Progenitor cell of endocrine pancreas (in vitro differentiated cells): Measurements from ENCODE around the gene P2RX6. TPM values are rescaled to one million over a fixed set of nuclear protein-coding genes. Genes with fewer than 3 reads are reported as not detected.

Source experiments
- DNase-seq: peaks from one replicate; pipeline ENCODE4 v3.0.0; 2021; ENCODE audit warnings: low spot score; ENCODE audit not compliant: unreplicated experiment
- H3K27ac Mint-ChIP-seq: 2 replicates; pipeline ENCODE4 v1.8.0; 2021; ENCODE audit warnings: mild to moderate bottlenecking, moderate library complexity, mixed read lengths
- H3K27me3 Mint-ChIP-seq: 2 replicates; pipeline ENCODE4 v1.8.0; 2021; ENCODE audit warnings: mixed read lengths
- H3K36me3 Mint-ChIP-seq: 2 replicates; pipeline ENCODE4 v1.8.0; 2022; ENCODE audit warnings: mixed read lengths; ENCODE audit not compliant: insufficient read depth
- H3K4me1 Mint-ChIP-seq: 2 replicates; pipeline ENCODE4 v1.8.0; 2021; ENCODE audit warnings: low read depth, mixed read lengths
- H3K4me3 Mint-ChIP-seq: 2 replicates; pipeline ENCODE4 v1.8.0; 2021; ENCODE audit warnings: low read depth, mild to moderate bottlenecking, moderate library complexity, mixed read lengths
- H3K9me3 Mint-ChIP-seq: 2 replicates; pipeline ENCODE4 v1.8.0; 2021; ENCODE audit warnings: low read depth, mixed read lengths
- total RNA-seq: library from RNA; stranded (reverse); gene quantifications from 2 replicates; pipeline ENCODE4 v1.2.1, GENCODE V29; 2021
- TF ChIP-seq, protein P1 (sequence below): fragments of 200-600 bp; sonication (generic); IDR thresholded peaks from one replicate; pipeline ENCODE4 v1.5.0; 2021; ENCODE audit warnings: antibody characterized with exemption, mild to moderate bottlenecking; ENCODE audit not compliant: unreplicated experiment

The P2RX6 gene
- total RNA-seq, 1 donor from 2014 or later: 0.57 TPM

- Mint-ChIP-seq H3K27ac (no peak overlapping the region), H3K4me1 (peaks cover 9% of the 10 kb centered on the region), H3K9me3 (no peaks in the 10 kb centered on the region), H3K27me3 (peaks cover 22% of the 10 kb centered on the region), H3K4me3 (no peak overlapping the region), H3K36me3 (no peaks in the 10 kb centered on the region)
- TF ChIP-seq, protein P1, sequence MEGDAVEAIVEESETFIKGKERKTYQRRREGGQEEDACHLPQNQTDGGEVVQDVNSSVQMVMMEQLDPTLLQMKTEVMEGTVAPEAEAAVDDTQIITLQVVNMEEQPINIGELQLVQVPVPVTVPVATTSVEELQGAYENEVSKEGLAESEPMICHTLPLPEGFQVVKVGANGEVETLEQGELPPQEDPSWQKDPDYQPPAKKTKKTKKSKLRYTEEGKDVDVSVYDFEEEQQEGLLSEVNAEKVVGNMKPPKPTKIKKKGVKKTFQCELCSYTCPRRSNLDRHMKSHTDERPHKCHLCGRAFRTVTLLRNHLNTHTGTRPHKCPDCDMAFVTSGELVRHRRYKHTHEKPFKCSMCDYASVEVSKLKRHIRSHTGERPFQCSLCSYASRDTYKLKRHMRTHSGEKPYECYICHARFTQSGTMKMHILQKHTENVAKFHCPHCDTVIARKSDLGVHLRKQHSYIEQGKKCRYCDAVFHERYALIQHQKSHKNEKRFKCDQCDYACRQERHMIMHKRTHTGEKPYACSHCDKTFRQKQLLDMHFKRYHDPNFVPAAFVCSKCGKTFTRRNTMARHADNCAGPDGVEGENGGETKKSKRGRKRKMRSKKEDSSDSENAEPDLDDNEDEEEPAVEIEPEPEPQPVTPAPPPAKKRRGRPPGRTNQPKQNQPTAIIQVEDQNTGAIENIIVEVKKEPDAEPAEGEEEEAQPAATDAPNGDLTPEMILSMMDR: no peak
- no peak for DNase-seq
Measured at GRCh38 chr22:21041937-21042336, 27.0 kb downstream of the P2RX6 start.

- H3K36me3 Mint-ChIP-seq: no peaks in the 10 kb centered on the region
- H3K4me1 Mint-ChIP-seq: peaks cover 9% of the 10 kb centered on the region
- no peak overlapping the region for H3K4me3 Mint-ChIP-seq
- DNase-seq: no peak
- peaks cover 19% of the 10 kb centered on the region for H3K27me3 Mint-ChIP-seq
- peak overlapping the region; percentile 42 for H3K27ac Mint-ChIP-seq
- no peaks in the 10 kb centered on the region for H3K9me3 Mint-ChIP-seq
- TF ChIP-seq, protein P1: no peak
Measured at GRCh38 chr22:21042978-21043859, 28.3 kb downstream of the P2RX6 start.

GRCh38 chr22:21043860-21044535 lies 29.0 kb downstream of the P2RX6 start:
- no peaks in the 10 kb centered on the region for H3K36me3 Mint-ChIP-seq
- H3K27me3 Mint-ChIP-seq: peaks cover 17% of the 10 kb centered on the region
- H3K9me3 Mint-ChIP-seq: no peaks in the 10 kb centered on the region
- peaks cover 9% of the 10 kb centered on the region for H3K4me1 Mint-ChIP-seq
- TF ChIP-seq, protein P1: no peak
- peak overlapping the region; percentile 42 for H3K27ac Mint-ChIP-seq
- no peak for DNase-seq
- H3K4me3 Mint-ChIP-seq: no peak overlapping the region

- TF ChIP-seq, protein P1: no peak
- Mint-ChIP-seq H3K27ac (peak overlapping the region; percentile 76), H3K4me3 (peak overlapping the region; percentile 87), H3K4me1 (peaks cover 9% of the 10 kb centered on the region), H3K36me3 (no peaks in the 10 kb centered on the region), H3K27me3 (peaks cover 17% of the 10 kb centered on the region), H3K9me3 (no peaks in the 10 kb centered on the region)
- no peak for DNase-seq
Measured at GRCh38 chr22:21044931-21045584, 30.1 kb downstream of the P2RX6 start.
